IMR-90 (cell line): ENCODE measurements around the gene ERGIC1. TPM values are rescaled to one million over a fixed set of nuclear protein-coding genes. Genes with fewer than 3 reads are reported as not detected.

ENCODE experiments used
- ATAC-seq: fragments of 200-7000 bp; cut with Tn5 transposase; 2 replicates; pipeline ENCODE4 v1.9.1; 2020; ENCODE audit warnings: low read depth, mild to moderate bottlenecking, moderate library complexity
- BruUV-seq: library from RNA; stranded (reverse); fragments of 400-500 nt; replicated peaks from 2 replicates; lab custom pipeline; 2021; lab: Mats Ljungman, UMichigan
- CTCF ChIA-PET: fragments of 300-600 bp; formaldehyde crosslinking; extraction: SDS; loops from one replicate; lab custom pipeline; 2021; ENCODE audit warnings: antibody characterized with exemption; lab: Yijun Ruan, JAX
- POLR2A ChIA-PET: fragments of 300-600 bp; sonication (Branson Sonifier 250); formaldehyde crosslinking; loops from one replicate; lab custom pipeline; 2022; ENCODE audit warnings: antibody characterized with exemption; ENCODE audit not compliant: unreplicated experiment; lab: Charles Lee
- DNase-seq: peaks from one replicate; pipeline ENCODE4 v3.0.0; 2013
- H2AFZ ChIP-seq: replicated peaks from 2 replicates; pipeline ENCODE3; 2013; ENCODE audit warnings: low read length, mild to moderate bottlenecking; ENCODE audit not compliant: poor library complexity
- H2AK5ac ChIP-seq: 2 replicates; pipeline ENCODE4 v1.6.1; 2013; ENCODE audit warnings: low read depth, low read length, inconsistent platforms
- H2AK9ac ChIP-seq: replicated peaks from 2 replicates; pipeline ENCODE3; 2013; ENCODE audit warnings: mild to moderate bottlenecking, low read depth, low read length, moderate library complexity; ENCODE audit not compliant: poor library complexity
- H2BK120ac ChIP-seq: 2 replicates; pipeline ENCODE4 v1.6.1; 2013; ENCODE audit warnings: low read depth, low read length, inconsistent platforms
- H2BK15ac ChIP-seq: 3 replicates; pipeline ENCODE4 v1.6.1; 2013; ENCODE audit warnings: low read depth, low read length, inconsistent platforms
- H2BK20ac ChIP-seq: 2 replicates; pipeline ENCODE4 v1.6.1; 2013; ENCODE audit warnings: low read depth, mild to moderate bottlenecking, inconsistent platforms, low read length, moderate library complexity
- H2BK5ac ChIP-seq: 2 replicates; pipeline ENCODE4 v1.6.1; 2013; ENCODE audit warnings: mild to moderate bottlenecking, low read depth, low read length, inconsistent platforms; ENCODE audit not compliant: poor library complexity, severe bottlenecking
- H3K14ac ChIP-seq: replicated peaks from 2 replicates; pipeline ENCODE4 v1.6.1; 2013; ENCODE audit warnings: low read depth, low read length, inconsistent platforms
- H3K18ac ChIP-seq: 2 replicates; pipeline ENCODE4 v1.6.1; 2013; ENCODE audit warnings: low read depth, low read length, control low read depth
- H3K23ac ChIP-seq: 2 replicates; pipeline ENCODE4 v1.6.1; 2013; ENCODE audit warnings: low read depth, low read length, inconsistent platforms
- H3K27ac ChIP-seq: 2 replicates; pipeline ENCODE4 v1.5.1; 2013; ENCODE audit warnings: mild to moderate bottlenecking, control low read depth, low read length; ENCODE audit not compliant: insufficient read depth
- H3K27me3 ChIP-seq: 2 replicates; pipeline ENCODE4 v1.6.1; 2013; ENCODE audit warnings: low read length; ENCODE audit not compliant: control insufficient read depth, insufficient read depth
- H3K36me3 ChIP-seq: 2 replicates; pipeline ENCODE4 v1.6.1; 2013; ENCODE audit warnings: low read length, mixed read lengths; ENCODE audit not compliant: control insufficient read depth, insufficient read depth
- H3K4ac ChIP-seq: 2 replicates; pipeline ENCODE4 v1.6.1; 2013; ENCODE audit warnings: low read depth, low read length, inconsistent platforms
- H3K4me1 ChIP-seq: 2 replicates; pipeline ENCODE4 v1.6.1; 2013; ENCODE audit warnings: low read length, mixed read lengths; ENCODE audit not compliant: control insufficient read depth, insufficient read depth
- H3K4me2 ChIP-seq: 2 replicates; pipeline ENCODE4 v1.6.1; 2013; ENCODE audit warnings: low read depth, mild to moderate bottlenecking, control low read depth, low read length, moderate library complexity
- H3K4me3 ChIP-seq: 2 replicates; pipeline ENCODE4 v1.5.1; 2013; ENCODE audit warnings: low read depth, mild to moderate bottlenecking, control low read depth, low read length, moderate library complexity; ENCODE audit not compliant: insufficient read depth
- H3K56ac ChIP-seq: 2 replicates; pipeline ENCODE4 v1.6.1; 2013; ENCODE audit warnings: low read length, inconsistent platforms; ENCODE audit not compliant: insufficient read depth; ENCODE audit errors: extremely low read depth
- H3K79me1 ChIP-seq, 2 experiments: 2 replicates each; pipeline ENCODE4 v1.6.1; 2013; ENCODE audit warnings: low read length in 2 of 2, inconsistent platforms in 1 of 2, low read depth in 1 of 2
- H3K9ac ChIP-seq: 2 replicates; pipeline ENCODE4 v1.6.1; 2013; ENCODE audit warnings: low read depth, low read length, control low read depth
- H3K9me1 ChIP-seq: 2 replicates; pipeline ENCODE4 v1.6.1; 2013; ENCODE audit warnings: low read length, inconsistent platforms; ENCODE audit not compliant: insufficient read depth
- H3K9me3 ChIP-seq: 2 replicates; pipeline ENCODE4 v1.6.1; 2013; ENCODE audit warnings: low read length; ENCODE audit not compliant: control insufficient read depth, insufficient read depth
- H4K20me1 ChIP-seq: 2 replicates; pipeline ENCODE4 v1.6.1; 2013; ENCODE audit warnings: low read length, inconsistent platforms; ENCODE audit not compliant: insufficient read depth
- H4K5ac ChIP-seq: 2 replicates; pipeline ENCODE4 v1.6.1; 2013; ENCODE audit warnings: mild to moderate bottlenecking, low read depth, low read length, control low read depth
- H4K8ac ChIP-seq, 2 experiments: 2 replicates each; pipeline ENCODE4 v1.6.1; 2013; ENCODE audit warnings: low read depth in 2 of 2, low read length in 2 of 2, control low read depth in 1 of 2, inconsistent platforms in 1 of 2
- H4K91ac ChIP-seq: 2 replicates; pipeline ENCODE4 v1.6.1; 2013; ENCODE audit warnings: low read depth, low read length, inconsistent platforms; ENCODE audit not compliant: insufficient read depth
- BHLHE40 ChIP-seq: fragments of 150-350 bp; IDR thresholded peaks from 2 replicates; pipeline ENCODE4 v1.6.1; 2016; ENCODE audit warnings: mild to moderate bottlenecking, low read depth, low read length
- CEBPB ChIP-seq: IDR thresholded peaks from 2 replicates; pipeline ENCODE4 v1.6.1; 2012; ENCODE audit warnings: low read depth, low read length, improper control_type of control experiment
- CHD1 ChIP-seq: IDR thresholded peaks from 2 replicates; pipeline ENCODE4 v1.6.1; 2012; ENCODE audit warnings: low read depth, low read length, improper control_type of control experiment
- FOS ChIP-seq: fragments of 150-350 bp; IDR thresholded peaks from 2 replicates; pipeline ENCODE4 v1.6.1; 2016; ENCODE audit warnings: low read depth, low read length
- MAZ ChIP-seq: IDR thresholded peaks from 2 replicates; pipeline ENCODE4 v1.6.1; 2012; ENCODE audit warnings: low read depth, mild to moderate bottlenecking, low read length, improper control_type of control experiment, moderate library complexity, borderline replicate concordance
- MXI1 ChIP-seq: IDR thresholded peaks from 2 replicates; pipeline ENCODE4 v1.6.1; 2012; ENCODE audit warnings: low read depth, mild to moderate bottlenecking, low read length, moderate library complexity, borderline replicate concordance
- NFE2L2 ChIP-seq: fragments of 150-350 bp; IDR thresholded peaks from 2 replicates; pipeline ENCODE4 v1.6.1; 2016; ENCODE audit warnings: low read depth, mild to moderate bottlenecking, low read length
- POLR2A ChIP-seq: IDR thresholded peaks from 2 replicates; pipeline ENCODE4 v1.6.1; 2012; ENCODE audit warnings: mild to moderate bottlenecking, low read depth, low read length
- RAD21 ChIP-seq: IDR thresholded peaks from 2 replicates; pipeline ENCODE4 v1.6.1; 2012; ENCODE audit warnings: low read length, improper control_type of control experiment
- RCOR1 ChIP-seq: IDR thresholded peaks from 2 replicates; pipeline ENCODE4 v1.6.1; 2012; ENCODE audit warnings: mild to moderate bottlenecking, low read length, improper control_type of control experiment; ENCODE audit not compliant: insufficient replicate concordance
- RFX5 ChIP-seq: IDR thresholded peaks from 2 replicates; pipeline ENCODE4 v1.8.0; 2012; ENCODE audit warnings: low read depth, mild to moderate bottlenecking, low read length, moderate library complexity
- SMC3 ChIP-seq: fragments of 150-350 bp; IDR thresholded peaks from 2 replicates; pipeline ENCODE4 v1.6.1; 2016; ENCODE audit warnings: low read depth, mild to moderate bottlenecking, antibody characterized with exemption, low read length, moderate library complexity
- WGBS, 2 experiments: methylation state at CpG; one replicate each; pipeline versions ENCODE4 v1.1.5 to v1.1.7; 2013; ENCODE audit warnings: missing lambda C conversion rate in 2 of 2; ENCODE audit not compliant: insufficient read length in 1 of 2; ENCODE audit errors: extremely low coverage in 2 of 2; 5-methylcytosine and 5-hydroxymethylcytosine counted together
- dilution Hi-C: fragments of 300-500 bp; cut with HindIII; formaldehyde crosslinking; loops from one replicate; pipeline ENCODE4 v1.14.3; 2018; ENCODE audit warnings: low sequenced_read_pairs; ENCODE audit not compliant: unreplicated experiment
- in situ Hi-C: fragments of 300-500 bp; cut with MboI; formaldehyde crosslinking; loops from 3 replicates; pipeline ENCODE4 v1.14.3; 2019; ENCODE audit warnings: low sequenced_read_pairs, inconsistent platforms, mixed read lengths
- intact Hi-C: fragments of 100-400 bp; cut with micrococcal nuclease; formaldehyde crosslinking; loops from 2 replicates; pipeline ENCODE4 v1.10.0; 2022
- polyA plus RNA-seq, 3 experiments: library from polyadenylated mRNA; depleted of rRNA; stranded (reverse); fragments of >200 nt; gene quantifications; 2 replicates each; pipeline ENCODE4 v1.2.3, GENCODE V29; 2012; ENCODE audit warnings: low replicate concordance in 1 of 3
- total RNA-seq: library from RNA; depleted of rRNA; stranded (reverse); fragments of >200 nt; gene quantifications from 2 replicates; pipeline ENCODE4 v1.2.3, GENCODE V29; 2012
- TF ChIP-seq, protein P1 (sequence below): fragments of 150-350 bp; IDR thresholded peaks from 2 replicates; pipeline ENCODE4 v1.6.1; 2016; ENCODE audit warnings: low read depth, mild to moderate bottlenecking, low read length, moderate library complexity, borderline replicate concordance
- TF ChIP-seq, protein P2 (sequence below): fragments of 150-350 bp; IDR thresholded peaks from 2 replicates; pipeline ENCODE4 v1.6.1; 2017; ENCODE audit warnings: mild to moderate bottlenecking, antibody characterized with exemption, low read length, low read depth
- TF ChIP-seq, protein P3 (sequence below): conservative IDR thresholded peaks from 2 replicates; pipeline ENCODE4 v1.5.1; 2012; ENCODE audit warnings: mild to moderate bottlenecking, low read depth, low read length, improper control_type of control experiment

ERGIC1 gene
- total and polyA plus RNA-seq, 2 of the 4 experiments (the other 2 are of a cell fraction), result 134 to 192 TPM

DNA sequence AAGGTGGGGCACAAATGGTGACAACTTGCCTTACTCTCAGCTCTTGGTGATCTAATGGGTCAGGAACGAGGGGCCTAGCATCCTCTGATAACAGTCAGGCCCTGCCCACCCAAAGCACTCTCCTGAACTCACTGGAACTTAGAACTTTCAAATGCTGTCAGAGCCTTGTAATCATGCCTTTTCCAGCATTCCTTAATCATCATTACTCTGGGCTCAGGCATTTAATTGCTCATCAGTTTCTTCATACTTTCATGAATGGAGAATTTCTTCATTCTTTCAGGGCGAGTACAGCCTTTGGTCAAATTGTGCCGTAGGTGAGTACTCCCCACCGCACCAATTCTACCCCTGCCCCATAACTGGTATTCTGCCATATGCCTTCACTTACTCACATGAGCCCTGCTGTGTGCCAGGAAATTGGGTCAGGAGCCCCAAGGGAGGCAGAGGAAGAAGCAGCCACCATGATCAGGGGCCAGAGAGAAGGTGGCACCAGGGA, 32.8 kb upstream of the ERGIC1 start:
- peak overlapping the region; percentile 89 for H3K27ac ChIP-seq
- H3K79me1 ChIP-seq, result peaks cover 24 to 51% of the 10 kb centered on the region in 2 experiments
- H3K9me1 ChIP-seq, result peaks cover 42% of the 10 kb centered on the region
- H2AFZ ChIP-seq, result peak overlapping the region; percentile 38
- ChIA-PET CTCF (no interaction called here), POLR2A (no interaction called here)
- H3K23ac ChIP-seq, result peak overlapping the region; percentile 86; the same call in 1 of the 2 replicates
- peak overlapping the region; percentile 95 for H2BK15ac ChIP-seq
- BruUV-seq, result no TSS peak
- ATAC-seq (peak; percentile 67), DNase-seq (peak; percentile 98)
- intact Hi-C loops, result loop anchor here (1.0 kb wide), 1 partner anchor 29 kb away; no protein-coding TSS in a partner anchor
- H3K4me3 ChIP-seq, result no peak overlapping the region
- peak overlapping the region; percentile 8 for H3K4me2 ChIP-seq
- dilution Hi-C loops, result no loop called here
- H3K9me3 ChIP-seq, result no peaks in the 10 kb centered on the region
- peak overlapping the region; percentile 77 for H3K14ac ChIP-seq
- H3K36me3 ChIP-seq, result no peaks in the 10 kb centered on the region
- H2BK120ac ChIP-seq, result peak overlapping the region; percentile 95
- H3K4me1 ChIP-seq, result peaks cover 40% of the 10 kb centered on the region
- H2BK20ac ChIP-seq, result peak overlapping the region; percentile 95
- H4K5ac ChIP-seq, result peak overlapping the region; percentile 24
- peak overlapping the region; percentile 97 for H4K91ac ChIP-seq
- H2AK9ac ChIP-seq, result peak overlapping the region; percentile 96
- H3K18ac ChIP-seq, result peak overlapping the region; percentile 95
- peak overlapping the region; percentile 53 to 93 for H4K8ac ChIP-seq
- in situ Hi-C loops, result no loop called here
- H4K20me1 ChIP-seq, result no peaks in the 10 kb centered on the region
- peak overlapping the region; percentile 96 for H2AK5ac ChIP-seq
- H3K9ac ChIP-seq, result peak overlapping the region; percentile 10
- peak overlapping the region; percentile 97 for H2BK5ac ChIP-seq
- WGBS, 2 experiments, result 0% methylated on average over 3 of the region's 4 CpGs; no CpG with 5 or more reads in 1 of the 2 experiments
- H3K56ac ChIP-seq, result peak overlapping the region; percentile 84
- H3K27me3 ChIP-seq, result no peaks in the 10 kb centered on the region
- H3K4ac ChIP-seq, result peak overlapping the region; percentile 94
- TF ChIP-seq MXI1, result 0 out of 2 replicates have a peak, but pooled peaks have one; percentile 49
- peak; percentile 16; the same call in 1 of the 2 replicates for TF ChIP-seq MAZ
- peak; percentile 79; the same call in 1 of the 2 replicates for TF ChIP-seq CHD1
- TF ChIP-seq, protein P1, sequence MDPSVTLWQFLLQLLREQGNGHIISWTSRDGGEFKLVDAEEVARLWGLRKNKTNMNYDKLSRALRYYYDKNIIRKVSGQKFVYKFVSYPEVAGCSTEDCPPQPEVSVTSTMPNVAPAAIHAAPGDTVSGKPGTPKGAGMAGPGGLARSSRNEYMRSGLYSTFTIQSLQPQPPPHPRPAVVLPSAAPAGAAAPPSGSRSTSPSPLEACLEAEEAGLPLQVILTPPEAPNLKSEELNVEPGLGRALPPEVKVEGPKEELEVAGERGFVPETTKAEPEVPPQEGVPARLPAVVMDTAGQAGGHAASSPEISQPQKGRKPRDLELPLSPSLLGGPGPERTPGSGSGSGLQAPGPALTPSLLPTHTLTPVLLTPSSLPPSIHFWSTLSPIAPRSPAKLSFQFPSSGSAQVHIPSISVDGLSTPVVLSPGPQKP, result no peak
- 0 out of 2 replicates have a peak, but pooled peaks have one; percentile 2 for TF ChIP-seq SMC3
- peak; percentile 49; the same call in 1 of the 2 replicates for TF ChIP-seq POLR2A
- TF ChIP-seq RFX5, result no peak
- peak; percentile 71; the same call in 1 of the 2 replicates for TF ChIP-seq FOS
- peak; percentile 95 for TF ChIP-seq CEBPB
- peak; percentile 73 for TF ChIP-seq NFE2L2
- no peak for TF ChIP-seq RCOR1
- no peak; the same call in 1 of the 2 replicates for TF ChIP-seq BHLHE40
- TF ChIP-seq, protein P2, sequence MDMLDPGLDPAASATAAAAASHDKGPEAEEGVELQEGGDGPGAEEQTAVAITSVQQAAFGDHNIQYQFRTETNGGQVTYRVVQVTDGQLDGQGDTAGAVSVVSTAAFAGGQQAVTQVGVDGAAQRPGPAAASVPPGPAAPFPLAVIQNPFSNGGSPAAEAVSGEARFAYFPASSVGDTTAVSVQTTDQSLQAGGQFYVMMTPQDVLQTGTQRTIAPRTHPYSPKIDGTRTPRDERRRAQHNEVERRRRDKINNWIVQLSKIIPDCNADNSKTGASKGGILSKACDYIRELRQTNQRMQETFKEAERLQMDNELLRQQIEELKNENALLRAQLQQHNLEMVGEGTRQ, result no peak
- TF ChIP-seq, protein P3, sequence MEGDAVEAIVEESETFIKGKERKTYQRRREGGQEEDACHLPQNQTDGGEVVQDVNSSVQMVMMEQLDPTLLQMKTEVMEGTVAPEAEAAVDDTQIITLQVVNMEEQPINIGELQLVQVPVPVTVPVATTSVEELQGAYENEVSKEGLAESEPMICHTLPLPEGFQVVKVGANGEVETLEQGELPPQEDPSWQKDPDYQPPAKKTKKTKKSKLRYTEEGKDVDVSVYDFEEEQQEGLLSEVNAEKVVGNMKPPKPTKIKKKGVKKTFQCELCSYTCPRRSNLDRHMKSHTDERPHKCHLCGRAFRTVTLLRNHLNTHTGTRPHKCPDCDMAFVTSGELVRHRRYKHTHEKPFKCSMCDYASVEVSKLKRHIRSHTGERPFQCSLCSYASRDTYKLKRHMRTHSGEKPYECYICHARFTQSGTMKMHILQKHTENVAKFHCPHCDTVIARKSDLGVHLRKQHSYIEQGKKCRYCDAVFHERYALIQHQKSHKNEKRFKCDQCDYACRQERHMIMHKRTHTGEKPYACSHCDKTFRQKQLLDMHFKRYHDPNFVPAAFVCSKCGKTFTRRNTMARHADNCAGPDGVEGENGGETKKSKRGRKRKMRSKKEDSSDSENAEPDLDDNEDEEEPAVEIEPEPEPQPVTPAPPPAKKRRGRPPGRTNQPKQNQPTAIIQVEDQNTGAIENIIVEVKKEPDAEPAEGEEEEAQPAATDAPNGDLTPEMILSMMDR, result no peak
- TF ChIP-seq RAD21, result peak; percentile 26
